Vagina (tissue), 2 donors: Measurements from ENCODE around the gene PNPLA2.

ENCODE experiments used
- CTCF ChIP-seq, 3 experiments: fragments of 450-650 bp in 2 of 3; fragments of 200-600 bp in 1 of 3; sonication (generic) in 1 of 3; IDR thresholded peaks; one replicate each; pipeline ENCODE4 v1.5.1; 2017 to 2019; ENCODE audit warnings: antibody characterized with exemption in 3 of 3, mild to moderate bottlenecking in 2 of 3, moderate library complexity in 2 of 3
- POLR2AphosphoS5 ChIP-seq, 2 donors: sonication (generic); formaldehyde crosslinking; IDR thresholded peaks; one replicate each; pipeline ENCODE4 v1.9.0; 2017; ENCODE audit warnings: antibody characterized with exemption in 2 of 2, mild to moderate bottlenecking in 2 of 2, low read depth in 1 of 2; ENCODE audit not compliant: insufficient read depth in 1 of 2

GRCh38 chr11:774873-775592, 43.7 kb upstream of the PNPLA2 start:
- TF ChIP-seq CTCF (IDR thresholded peaks at IDR 0.05), result no peak
- TF ChIP-seq POLR2AphosphoS5 (IDR thresholded peaks at IDR 0.05; ENCODE audit: insufficient read depth in 1 of 2, low read depth in 1 of 2), result no peak
